GM19372 (cell line): Measurements from ENCODE around the gene MOSPD3.

Experiments
- ATAC-seq: cut with Tn5 transposase; IDR thresholded peaks from one replicate; pipeline ENCODE4 v1.9.1; 2021; ENCODE audit warnings: mild to moderate bottlenecking, low read depth, moderate library complexity; ENCODE audit not compliant: unreplicated experiment

The MOSPD3 gene

DNA sequence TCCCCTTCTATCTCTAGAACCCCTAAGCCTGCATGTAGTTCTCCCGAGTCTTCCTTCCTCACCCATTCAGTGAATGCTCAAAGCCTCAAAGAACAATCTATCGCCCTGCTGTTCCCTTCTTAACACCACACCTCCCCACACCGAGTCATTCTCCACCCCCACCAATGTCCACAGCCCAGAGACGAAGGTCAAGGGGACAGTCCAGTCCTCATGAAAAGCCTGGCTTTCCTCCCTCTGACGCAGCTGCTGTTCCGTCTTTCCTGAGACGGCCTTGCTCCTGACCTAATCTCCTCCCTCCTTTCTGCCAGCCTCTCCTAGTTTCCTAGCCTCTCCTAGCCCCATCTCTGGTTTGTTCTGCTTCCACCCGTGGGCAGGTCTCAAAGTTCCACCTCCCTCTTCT lies 9.2 kb downstream of the MOSPD3 start:
- no peak for ATAC-seq

DNA sequence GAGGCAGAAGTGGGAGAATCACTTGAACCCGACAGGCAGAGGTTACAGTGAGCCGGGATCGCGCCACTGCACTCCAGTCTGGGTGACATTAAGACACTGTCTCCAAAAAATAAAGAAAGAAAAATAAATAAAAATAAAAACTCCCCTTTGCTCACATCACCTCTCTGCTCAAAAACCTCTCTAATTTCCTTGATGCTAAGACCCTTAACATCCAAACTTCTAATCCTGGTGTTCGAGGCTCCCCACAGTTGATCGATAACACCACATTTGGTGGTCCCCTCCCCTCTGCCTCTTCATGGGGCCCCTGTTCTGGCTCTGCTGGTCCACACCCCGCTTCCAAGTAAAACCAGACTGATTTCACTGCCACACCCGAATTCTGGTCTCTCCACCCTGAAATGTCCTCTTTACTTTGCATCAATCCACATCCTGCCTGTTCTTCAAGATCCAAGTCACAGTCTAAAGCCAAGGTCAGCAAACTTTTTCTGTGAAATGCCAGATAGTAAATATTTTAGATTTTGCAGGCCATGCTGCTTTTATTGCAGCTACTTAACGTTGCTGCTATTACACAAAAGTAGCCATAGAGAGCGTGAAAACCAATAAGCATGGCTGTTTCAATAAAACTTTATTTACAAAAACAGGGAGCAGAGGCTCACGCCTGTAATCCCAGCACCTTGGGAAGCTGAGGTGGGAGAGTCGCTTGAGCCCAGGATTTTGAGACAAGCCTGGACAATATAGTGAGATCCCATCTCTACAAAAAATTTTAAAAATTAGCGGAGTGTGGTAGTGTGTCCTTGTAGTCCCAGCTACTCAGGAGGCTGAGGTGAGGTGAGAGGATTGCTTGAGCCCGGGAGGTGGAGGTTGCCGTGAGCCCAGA lies 11.8 kb downstream of the MOSPD3 start:
- ATAC-seq = no peak

DNA sequence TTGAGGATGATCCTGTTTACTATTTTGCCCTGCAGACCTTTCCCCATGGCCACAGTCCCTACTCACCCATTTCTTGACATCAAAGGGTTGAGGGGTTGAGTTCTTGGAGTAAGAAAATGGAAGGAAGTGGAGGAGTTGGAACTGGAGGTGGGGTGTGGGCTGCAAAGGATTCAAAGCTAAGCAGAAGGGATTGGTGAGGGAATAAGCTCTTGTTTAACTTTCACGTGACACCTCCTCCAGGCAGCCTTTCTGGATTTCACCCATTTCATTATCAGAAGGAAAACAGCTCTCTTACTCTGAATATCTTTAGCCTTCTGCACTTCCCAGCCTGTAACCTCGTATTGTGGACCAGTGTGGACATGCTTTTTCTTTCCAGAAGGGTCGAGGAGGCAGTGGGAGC lies 13.7 kb downstream of the MOSPD3 start:
- no peak for ATAC-seq

DNA sequence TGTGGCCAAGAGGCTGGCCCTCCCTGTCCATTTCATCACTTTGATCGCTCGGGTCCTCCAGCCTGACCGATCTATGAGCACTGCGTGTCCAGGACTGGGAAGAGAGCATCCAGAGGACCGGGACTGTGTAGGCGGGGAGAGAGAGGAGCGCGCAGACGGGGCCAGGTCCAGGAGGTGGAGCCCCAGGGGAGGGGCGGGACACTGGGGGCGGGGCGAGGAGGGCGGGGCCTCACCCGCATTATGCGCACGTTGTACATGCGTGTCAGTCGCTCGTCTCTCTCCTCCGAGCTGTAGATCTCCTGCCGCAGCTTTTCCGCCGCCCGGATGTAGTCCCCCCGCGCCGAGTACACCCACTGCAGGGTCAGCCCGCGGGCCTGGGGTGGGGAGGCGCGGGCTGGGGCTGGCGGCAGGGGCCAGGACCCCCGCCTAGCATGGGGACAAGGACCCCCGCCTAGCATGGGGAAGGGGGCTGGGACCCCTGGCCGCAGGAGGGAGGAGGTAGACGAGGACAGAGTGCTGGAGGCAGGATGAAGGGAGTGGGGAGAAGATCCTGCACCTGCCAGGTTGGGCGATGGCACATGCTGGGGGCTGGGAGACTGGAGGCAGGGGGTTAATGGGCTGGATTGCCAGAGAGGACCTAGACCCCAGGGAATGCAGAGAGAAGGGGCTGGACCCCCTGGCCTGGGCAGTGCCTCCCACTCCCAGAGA lies 14.3 kb downstream of the MOSPD3 start:
- peak; percentile 81 for ATAC-seq

DNA sequence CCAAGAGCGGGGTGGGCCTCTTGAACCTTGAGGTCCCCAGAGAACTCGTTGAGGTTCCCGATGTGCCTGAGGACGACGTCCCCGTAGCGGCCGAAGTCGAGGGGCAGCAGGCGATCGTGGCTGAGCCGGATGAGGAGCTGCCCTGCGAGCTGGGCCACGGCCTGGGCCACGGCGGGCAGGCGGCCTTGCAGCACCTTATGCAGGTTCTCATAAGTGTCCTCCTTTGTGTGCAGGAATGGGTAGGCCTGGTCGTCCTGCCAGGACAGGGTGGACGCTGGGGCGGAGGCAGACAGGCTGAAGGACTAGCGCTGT lies 14.9 kb downstream of the MOSPD3 start:
- no peak for ATAC-seq

DNA sequence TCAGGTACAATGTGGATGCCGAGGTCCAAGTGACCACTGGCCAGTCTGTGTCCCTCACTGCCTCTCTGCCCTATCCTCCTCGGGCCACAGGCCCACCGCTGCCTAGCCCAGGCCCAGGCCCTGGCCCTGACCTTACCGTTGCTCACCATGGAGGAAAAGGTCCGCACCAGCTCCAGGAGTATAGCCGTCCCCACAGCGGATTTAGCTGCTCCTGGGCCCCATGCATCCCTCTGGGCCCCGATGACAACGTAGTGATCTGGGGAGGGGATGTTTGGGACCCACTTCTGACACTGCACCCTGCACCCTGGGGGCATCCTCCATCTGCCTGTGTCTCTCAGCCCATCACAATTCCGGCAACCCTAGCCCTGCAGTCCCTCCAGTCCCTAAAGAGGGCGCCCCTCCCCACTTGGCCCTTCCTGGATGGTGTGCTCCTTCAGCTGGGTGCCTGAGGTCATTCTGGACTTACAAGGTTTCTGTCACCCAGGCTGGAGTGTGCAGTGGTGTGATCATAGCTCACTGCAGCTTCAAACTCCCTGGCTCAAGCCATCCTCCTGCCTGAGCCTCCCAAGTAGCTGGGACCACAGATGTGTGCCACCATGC lies 16.9 kb downstream of the MOSPD3 start:
- no peak for ATAC-seq

DNA sequence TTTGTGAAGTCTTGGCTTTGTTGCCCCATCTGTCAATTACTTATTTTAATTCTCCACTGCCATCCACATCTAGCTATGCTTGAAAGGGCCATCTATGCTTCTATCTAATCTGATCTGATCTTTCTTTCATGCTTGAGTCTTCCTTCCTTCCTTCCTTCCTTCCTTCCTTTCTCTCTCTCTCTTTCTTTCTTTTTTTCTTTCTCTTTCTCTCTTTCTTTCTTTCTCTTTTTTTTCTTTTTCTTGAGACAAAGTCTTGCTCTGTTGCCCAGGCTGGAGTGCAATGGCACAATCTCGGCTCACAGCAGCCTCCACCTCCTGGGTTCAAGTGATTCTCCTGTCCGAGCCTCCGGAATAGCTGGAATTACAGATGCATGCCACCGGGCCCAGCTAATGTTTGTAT lies 17.7 kb downstream of the MOSPD3 start:
- no peak for ATAC-seq

DNA sequence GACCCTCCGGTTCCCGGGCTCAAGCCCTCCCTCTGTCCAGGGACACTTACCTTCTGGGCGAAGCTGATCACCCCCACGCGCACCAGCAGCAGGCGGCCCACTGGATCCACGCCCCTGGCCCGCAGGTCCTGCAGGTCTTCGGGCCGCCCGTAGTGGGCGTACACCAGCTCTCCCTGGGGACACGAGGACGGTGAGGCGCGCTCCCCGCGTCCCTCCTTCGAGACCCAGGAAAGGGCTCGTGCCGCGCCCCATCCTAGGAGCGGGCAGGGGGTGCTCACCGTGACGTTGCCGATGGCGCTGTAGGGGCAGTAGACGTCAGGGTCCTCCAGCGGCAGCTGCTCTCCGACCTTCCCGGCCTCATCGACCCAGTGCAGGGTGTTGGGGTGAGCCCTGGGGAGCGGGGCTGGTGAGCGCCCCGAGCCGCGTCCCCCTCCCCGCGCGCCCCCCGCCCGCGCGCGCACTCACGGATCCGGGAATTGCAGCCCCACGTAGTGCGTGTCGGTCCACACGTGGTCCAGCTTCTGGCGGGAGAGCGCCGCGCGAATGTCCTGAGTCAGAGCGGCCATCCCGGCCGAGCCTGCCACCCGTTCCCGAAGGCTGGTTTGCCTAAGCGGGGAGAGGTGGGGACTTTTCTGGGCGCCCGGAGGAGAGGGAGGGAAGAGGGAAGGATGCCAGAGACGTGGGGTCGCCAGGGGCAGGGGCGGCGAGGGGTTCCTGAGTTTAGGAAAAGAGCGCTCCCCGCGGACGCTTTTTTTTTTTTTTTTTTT lies 20.8 kb downstream of the MOSPD3 start:
- ATAC-seq = no peak

DNA sequence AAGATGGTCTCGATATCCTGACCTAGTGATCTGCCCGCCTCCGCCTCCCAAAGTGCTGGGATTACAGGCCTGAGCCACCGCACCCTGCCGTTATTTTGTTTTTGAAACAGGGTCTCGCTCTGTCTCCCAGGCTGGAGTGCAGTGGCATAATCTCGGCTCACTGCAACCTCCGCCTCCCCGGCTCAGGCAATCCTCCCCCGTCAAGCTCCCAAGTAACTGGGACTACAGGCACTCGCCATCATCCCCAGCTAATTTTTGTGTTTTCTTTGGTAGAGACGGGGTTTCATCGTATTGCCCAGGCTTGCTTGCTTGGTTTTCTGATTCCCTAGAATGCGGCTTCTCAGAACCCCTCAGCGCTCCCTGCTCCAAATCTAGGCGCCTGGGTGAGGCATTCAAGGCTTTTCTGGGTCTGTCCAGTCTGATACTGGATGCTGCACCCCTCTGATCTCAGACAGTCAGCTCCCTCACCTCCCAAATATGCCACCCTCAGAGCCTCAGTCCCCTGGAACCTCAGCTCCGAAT lies 27.7 kb downstream of the MOSPD3 start:
- no peak for ATAC-seq

DNA sequence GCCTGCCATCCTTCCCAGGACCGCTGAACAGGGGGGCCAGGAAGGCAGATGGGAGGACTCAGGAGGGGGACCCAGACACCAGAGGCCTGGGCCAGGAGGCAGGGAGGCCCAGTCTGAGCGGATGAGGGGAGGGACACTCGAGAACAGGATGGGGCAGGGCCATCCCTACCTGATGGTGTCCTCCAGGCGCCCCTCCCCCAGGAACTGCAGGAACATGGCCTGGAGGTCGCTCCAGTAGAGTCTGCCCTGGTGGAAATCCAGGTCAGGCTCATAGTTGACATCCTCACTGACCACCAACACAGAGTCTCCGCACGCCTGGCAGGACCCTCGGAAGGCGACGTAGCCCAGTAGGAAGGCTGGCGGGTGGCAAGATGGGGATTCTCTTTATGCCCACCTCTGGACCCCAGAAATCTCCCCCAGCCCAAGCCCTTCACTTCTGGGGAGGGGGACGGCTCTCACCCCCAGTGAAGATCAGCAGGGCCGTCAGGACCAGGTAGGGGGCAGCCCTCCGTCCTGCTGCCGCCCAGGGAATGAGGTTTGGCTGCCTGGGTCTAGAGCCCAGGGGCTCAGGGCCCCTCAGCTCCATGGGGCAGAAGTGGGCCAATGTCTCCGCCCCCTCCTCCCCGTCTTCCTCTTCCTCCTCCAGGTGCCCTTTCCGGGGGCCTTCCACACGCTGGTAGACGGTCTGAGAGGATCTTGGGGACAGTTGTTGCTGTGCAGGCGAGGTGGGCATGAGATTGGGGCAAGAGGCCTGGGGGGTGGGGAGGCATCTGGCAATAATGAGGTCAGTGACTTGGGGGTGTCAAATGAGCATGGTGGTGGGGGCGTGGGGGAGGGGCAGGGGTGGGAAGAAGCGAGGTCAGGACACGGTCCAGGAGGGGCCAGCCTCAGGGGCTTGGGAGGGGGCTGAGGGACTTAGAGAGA lies 28.4 kb downstream of the MOSPD3 start:
- ATAC-seq = no peak

DNA sequence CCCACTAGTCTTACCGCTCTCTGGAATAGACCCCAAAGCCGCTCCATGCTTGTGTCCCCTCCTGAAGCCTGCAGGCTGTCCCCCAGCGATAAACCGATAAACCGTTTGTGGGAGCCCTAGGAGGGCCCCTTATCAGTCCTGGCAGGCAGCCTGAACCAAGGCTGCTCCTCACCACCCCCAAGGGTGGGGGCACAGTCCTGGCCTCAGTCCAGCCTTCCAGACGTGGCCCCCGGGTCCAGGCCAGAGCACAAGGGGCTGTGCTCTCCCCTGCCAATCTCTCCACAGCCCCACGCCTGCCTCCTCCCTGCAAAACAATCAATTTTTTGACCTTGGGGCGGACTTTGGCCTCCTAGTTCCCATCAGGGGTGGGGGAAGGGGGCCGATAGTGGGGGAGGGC lies 29.1 kb downstream of the MOSPD3 start, which contains the start of gene TFR2:
Gene TFR2 (minus strand): TSS at position 90 of the 397 bp plus-strand sequence. CDS start 43 bp downstream, at position 47.
- ATAC-seq = no peak

DNA sequence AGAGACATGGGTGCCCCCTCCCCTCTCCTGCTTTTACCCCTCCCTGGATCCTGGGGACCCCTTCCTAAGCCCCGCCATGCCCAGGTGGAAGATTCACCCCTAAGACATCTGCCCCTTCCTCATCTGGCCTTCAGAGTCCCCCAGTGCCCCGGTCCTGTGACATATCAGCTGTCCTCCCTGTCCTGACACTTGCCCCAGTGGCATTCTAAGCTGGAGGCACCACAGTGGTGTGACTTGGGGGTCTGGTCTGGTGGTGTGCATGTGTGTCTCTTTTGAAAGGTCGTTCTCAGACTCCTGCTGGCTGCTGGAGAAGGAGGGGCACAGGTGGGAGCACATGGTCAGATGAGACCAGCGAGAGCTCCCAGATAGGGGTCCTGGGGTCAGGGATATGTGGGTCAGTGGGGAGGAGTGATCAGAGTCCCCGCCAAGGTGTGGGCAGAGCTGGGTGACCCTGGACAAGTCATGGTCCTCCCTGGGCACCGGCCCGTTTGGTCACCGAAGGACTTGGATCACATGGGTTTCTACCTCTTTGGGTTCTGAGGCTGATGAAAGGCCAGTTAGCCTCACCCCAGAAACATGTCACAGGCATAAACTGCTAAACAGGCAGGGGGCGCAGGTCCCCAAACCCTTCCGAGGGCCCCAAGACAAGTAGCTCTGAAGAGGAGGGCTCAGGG lies 29.7 kb downstream of the MOSPD3 start:
- no peak for ATAC-seq

DNA sequence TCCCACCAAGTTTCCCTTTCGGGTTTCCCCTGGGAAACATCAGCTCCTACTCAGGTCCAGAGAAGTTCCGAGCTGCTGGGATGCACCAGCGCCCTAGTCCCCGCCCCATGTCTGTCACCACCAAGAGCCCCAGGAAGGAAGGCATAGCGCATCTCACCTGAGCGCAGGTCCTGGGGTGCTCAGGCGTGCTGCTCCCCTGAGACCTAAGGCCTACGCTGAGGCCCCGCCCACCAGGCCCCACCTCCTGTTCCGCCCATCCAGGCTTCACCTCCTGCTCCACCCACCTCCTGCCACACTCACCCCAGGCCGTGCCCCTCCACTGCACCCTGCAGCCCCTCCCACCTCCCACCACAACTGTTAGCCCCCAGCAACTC lies 30.2 kb downstream of the MOSPD3 start:
- no peak for ATAC-seq

DNA sequence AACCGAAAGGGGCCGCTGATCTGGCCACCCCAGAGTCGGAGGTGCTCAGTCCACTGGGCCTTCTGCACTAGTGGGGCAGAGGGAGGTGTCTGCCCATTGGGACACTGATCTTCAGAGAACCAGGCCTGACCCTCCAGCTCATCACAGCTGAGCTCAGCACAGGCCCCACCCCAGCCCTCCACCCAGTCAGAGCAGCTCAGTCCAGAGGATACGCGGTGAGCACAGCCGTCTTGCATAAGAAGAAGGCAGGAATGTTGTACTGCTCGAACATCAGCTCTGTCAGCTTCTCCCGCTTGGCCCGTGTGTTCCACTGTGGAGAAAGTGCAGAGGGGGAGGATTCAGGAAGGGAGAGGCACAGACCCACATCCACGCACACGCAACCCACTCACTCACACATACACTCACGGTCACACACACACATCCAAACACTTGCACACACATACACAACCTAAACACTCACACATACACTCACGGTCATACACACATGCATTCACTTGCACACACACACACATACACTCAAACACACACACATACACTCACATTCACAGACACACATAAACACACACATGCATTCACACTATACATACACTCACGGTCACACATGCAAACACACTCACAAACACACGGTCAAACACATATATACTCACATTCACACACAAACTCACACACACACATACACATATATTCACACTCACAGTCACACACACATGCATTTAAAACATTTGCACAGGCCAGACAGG lies 37.7 kb downstream of the MOSPD3 start:
- no peak for ATAC-seq

DNA sequence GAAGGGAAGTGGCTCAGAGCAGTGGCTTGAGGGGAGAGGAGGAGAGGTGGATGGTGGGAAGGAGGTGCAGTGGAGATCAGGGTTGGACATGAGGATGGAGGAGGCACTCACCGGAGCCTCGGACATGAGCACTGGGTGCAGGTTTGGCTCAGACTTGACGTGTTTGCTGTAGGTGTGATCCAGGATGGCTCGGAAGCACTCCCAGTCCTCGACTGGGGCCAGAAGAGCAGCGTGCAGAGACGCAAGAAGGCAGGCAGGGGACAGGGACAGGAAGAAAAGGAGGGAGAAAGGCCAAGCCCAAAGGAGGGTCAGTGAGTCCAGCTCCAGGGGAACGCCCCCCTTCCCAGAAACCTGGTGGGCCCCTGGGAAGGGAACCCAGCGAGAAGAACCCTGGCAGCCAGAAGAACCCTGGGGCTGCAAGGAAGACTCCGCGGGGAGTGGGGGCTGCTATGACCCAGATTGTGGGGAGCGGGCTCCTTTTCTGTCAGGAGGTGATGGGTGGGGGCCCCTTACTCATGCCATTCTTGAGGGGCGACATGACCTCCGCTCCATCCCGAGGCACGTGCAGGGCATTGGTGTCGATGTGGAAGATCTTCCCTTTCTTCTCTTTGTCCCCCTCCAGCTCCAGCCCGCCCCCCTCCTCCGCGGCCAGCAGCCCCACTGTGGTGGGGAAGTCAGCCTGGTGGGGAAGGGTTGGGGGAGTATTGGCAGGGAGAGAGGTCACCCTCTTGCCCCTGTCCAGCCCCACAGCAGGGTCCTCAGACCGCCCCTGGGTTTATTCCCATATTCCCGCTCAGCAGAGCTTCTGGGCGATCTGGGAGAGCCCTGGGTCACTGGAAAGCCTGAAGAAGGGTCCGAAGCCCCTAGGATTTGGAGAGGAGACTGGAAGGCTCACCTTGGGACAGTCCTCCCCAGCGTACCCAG lies 42.8 kb downstream of the MOSPD3 start:
- ATAC-seq = no peak

DNA sequence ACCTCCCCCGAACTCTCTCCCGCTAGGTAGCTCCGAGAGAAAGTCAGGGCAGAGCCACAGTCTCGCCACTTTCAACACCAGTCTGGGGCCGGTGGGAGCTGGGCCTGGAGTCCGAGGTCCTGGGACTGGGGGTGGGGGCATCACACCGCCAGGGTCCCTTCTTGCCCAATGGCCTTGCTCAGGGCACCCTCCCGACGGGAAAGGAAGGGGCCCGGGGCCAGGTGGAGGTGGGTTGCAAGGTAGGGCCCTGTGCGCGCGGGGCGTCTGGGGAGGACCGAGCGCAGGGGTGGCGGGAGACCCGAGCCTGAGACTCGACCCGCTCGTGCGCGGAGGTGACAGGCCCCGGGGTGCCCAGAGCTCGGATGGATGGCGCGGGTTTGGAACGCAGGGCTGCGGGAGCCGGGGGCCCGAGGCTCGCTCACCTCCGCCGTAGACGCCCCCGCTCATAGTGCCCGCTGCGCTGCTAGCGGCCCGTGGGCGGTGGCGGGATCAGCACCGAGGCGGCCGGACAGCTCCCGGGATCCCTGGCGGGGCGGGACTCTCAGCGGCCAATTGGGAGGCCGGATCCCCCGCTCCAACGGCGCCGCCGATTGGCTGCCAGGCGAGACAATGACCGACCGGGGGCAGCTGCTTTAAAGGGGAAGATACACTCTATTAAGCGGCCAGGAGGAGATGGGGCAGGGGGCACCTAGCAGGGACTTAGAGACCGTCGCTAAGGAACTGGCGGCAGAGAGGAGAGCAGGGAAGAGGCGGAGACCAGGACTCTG lies 43.8 kb downstream of the MOSPD3 start, which contains the start of gene ACTL6B:
Gene ACTL6B (minus strand): TSS at position 541 of the 767 bp plus-strand sequence. CDS start 94 bp downstream, at position 447.
- ATAC-seq = no peak
